ENCODE data around the gene EIF4EBP3.

DNA sequence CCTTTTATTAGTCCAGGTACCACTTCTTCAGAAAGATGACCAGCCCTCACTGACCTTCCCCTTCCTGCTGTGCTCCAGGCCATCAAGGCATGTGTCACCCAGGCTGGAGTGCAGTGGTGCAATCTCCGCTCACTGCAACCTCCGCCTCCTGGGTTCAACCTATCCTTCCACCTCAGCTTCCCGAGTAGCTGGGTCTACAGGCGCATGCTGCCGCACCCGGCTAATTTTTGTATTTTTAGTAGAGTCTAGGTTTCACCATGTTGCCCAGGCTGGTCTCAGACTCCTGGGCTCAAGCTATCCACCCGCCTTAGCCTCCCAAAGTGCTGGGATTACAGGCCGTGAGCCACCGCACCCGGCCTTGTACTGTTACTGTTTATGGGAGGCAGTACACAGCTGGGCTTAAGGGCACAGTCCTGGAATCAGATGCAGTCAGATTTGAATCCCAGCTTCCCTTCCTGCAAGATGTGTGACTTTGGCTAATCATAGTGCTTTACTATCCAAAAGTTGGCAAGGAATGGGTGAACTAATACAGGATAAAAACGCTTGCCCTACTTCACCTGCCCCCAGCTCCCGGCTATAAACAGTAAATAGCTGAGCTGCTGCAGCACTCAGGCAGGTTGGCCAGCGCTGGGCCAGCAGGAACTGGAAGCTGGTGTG lies 483 bp upstream of the EIF4EBP3 start:
- TF ChIP-seq CREB1 (CRISPR knock-in tag; IDR thresholded peaks at IDR 0.05) = no peak
- TF ChIP-seq, protein P1, sequence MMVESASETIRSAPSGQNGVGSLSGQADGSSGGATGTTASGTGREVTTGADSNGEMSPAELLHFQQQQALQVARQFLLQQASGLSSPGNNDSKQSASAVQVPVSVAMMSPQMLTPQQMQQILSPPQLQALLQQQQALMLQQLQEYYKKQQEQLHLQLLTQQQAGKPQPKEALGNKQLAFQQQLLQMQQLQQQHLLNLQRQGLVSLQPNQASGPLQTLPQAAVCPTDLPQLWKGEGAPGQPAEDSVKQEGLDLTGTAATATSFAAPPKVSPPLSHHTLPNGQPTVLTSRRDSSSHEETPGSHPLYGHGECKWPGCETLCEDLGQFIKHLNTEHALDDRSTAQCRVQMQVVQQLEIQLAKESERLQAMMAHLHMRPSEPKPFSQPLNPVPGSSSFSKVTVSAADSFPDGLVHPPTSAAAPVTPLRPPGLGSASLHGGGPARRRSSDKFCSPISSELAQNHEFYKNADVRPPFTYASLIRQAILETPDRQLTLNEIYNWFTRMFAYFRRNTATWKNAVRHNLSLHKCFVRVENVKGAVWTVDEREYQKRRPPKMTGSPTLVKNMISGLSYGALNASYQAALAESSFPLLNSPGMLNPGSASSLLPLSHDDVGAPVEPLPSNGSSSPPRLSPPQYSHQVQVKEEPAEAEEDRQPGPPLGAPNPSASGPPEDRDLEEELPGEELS (CRISPR knock-in tag; IDR thresholded peaks at IDR 0.05) = no peak
- TF ChIP-seq, protein P2, sequence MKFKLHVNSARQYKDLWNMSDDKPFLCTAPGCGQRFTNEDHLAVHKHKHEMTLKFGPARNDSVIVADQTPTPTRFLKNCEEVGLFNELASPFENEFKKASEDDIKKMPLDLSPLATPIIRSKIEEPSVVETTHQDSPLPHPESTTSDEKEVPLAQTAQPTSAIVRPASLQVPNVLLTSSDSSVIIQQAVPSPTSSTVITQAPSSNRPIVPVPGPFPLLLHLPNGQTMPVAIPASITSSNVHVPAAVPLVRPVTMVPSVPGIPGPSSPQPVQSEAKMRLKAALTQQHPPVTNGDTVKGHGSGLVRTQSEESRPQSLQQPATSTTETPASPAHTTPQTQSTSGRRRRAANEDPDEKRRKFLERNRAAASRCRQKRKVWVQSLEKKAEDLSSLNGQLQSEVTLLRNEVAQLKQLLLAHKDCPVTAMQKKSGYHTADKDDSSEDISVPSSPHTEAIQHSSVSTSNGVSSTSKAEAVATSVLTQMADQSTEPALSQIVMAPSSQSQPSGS (CRISPR knock-in tag; IDR thresholded peaks at IDR 0.05; ENCODE audit: borderline replicate concordance, low read depth) = no peak
- no peak for TF ChIP-seq SP1 (CRISPR knock-in tag; conservative IDR thresholded peaks at IDR 0.05)
- TF ChIP-seq, protein P3, sequence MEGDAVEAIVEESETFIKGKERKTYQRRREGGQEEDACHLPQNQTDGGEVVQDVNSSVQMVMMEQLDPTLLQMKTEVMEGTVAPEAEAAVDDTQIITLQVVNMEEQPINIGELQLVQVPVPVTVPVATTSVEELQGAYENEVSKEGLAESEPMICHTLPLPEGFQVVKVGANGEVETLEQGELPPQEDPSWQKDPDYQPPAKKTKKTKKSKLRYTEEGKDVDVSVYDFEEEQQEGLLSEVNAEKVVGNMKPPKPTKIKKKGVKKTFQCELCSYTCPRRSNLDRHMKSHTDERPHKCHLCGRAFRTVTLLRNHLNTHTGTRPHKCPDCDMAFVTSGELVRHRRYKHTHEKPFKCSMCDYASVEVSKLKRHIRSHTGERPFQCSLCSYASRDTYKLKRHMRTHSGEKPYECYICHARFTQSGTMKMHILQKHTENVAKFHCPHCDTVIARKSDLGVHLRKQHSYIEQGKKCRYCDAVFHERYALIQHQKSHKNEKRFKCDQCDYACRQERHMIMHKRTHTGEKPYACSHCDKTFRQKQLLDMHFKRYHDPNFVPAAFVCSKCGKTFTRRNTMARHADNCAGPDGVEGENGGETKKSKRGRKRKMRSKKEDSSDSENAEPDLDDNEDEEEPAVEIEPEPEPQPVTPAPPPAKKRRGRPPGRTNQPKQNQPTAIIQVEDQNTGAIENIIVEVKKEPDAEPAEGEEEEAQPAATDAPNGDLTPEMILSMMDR (IDR thresholded peaks at IDR 0.05) = no peak
- no peak for TF ChIP-seq ATF1 (CRISPR knock-in tag; IDR thresholded peaks at IDR 0.05)
- TF ChIP-seq, protein P4, sequence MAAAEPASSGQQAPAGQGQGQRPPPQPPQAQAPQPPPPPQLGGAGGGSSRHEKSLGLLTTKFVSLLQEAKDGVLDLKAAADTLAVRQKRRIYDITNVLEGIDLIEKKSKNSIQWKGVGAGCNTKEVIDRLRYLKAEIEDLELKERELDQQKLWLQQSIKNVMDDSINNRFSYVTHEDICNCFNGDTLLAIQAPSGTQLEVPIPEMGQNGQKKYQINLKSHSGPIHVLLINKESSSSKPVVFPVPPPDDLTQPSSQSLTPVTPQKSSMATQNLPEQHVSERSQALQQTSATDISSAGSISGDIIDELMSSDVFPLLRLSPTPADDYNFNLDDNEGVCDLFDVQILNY (CRISPR knock-in tag; IDR thresholded peaks at IDR 0.05) = no peak
- TF ChIP-seq, protein P5, sequence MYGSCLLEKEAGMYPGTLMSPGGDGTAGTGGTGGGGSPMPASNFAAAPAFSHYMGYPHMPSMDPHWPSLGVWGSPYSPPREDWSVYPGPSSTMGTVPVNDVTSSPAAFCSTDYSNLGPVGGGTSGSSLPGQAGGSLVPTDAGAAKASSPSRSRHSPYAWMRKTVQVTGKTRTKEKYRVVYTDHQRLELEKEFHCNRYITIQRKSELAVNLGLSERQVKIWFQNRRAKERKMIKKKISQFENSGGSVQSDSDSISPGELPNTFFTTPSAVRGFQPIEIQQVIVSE (CRISPR knock-in tag; IDR thresholded peaks at IDR 0.05; ENCODE audit: borderline replicate concordance) = no peak
- TF ChIP-seq, protein P6, sequence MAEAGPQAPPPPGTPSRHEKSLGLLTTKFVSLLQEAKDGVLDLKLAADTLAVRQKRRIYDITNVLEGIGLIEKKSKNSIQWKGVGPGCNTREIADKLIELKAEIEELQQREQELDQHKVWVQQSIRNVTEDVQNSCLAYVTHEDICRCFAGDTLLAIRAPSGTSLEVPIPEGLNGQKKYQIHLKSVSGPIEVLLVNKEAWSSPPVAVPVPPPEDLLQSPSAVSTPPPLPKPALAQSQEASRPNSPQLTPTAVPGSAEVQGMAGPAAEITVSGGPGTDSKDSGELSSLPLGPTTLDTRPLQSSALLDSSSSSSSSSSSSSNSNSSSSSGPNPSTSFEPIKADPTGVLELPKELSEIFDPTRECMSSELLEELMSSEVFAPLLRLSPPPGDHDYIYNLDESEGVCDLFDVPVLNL (CRISPR knock-in tag; IDR thresholded peaks at IDR 0.05; ENCODE audit: borderline replicate concordance, low read depth) = no peak
- TF ChIP-seq, protein P7, sequence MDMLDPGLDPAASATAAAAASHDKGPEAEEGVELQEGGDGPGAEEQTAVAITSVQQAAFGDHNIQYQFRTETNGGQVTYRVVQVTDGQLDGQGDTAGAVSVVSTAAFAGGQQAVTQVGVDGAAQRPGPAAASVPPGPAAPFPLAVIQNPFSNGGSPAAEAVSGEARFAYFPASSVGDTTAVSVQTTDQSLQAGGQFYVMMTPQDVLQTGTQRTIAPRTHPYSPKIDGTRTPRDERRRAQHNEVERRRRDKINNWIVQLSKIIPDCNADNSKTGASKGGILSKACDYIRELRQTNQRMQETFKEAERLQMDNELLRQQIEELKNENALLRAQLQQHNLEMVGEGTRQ (CRISPR knock-in tag; IDR thresholded peaks at IDR 0.05) = no peak
- 0 out of 2 replicates have a peak, but pooled peaks have one; percentile 58 for TF ChIP-seq SMAD3 (CRISPR knock-in tag; IDR thresholded peaks at IDR 0.05; ENCODE audit: borderline replicate concordance)
- TF ChIP-seq NR2C2 (CRISPR knock-in tag; IDR thresholded peaks at IDR 0.05) = no peak
